Pancreas (tissue), 10 donors: ENCODE results near the gene CACNA1I. TPM values are rescaled to one million over a fixed set of nuclear protein-coding genes. Genes with fewer than 3 reads are reported as not detected.
A peak's percentile ranks its signal among the peaks of the same experiment; 100 is the strongest.

Experiments
- ATAC-seq, 4 donors: fragments of 200-7000 bp; cut with Tn5 transposase; one replicate each; pipeline versions ENCODE4 v1.8.0 to v1.9.1; 2020; ENCODE audit warnings: mild to moderate bottlenecking in 4 of 4, moderate library complexity in 4 of 4
- DNase-seq, 6 donors: peaks; one replicate each; pipeline ENCODE4 v3.0.0-alpha.2; 2020
- FAIRE-seq: peaks from 2 replicates; lab custom pipeline; 2012; peaks lifted over from hg19 to GRCh38; lab: Jason Lieb, UNC
- H3K27ac ChIP-seq, 4 donors: fragments of 200-600 bp; sonication (generic); 1 replicate in 3 of 4; 2 replicates in 1 of 4; pipeline versions ENCODE4 v1.5.0 to v1.8.0; 2020
- H3K27me3 ChIP-seq, 4 donors: fragments of 200-600 bp; one replicate each; pipeline ENCODE4 v1.8.0; 2021
- H3K36me3 ChIP-seq, 3 donors: fragments of 200-600 bp; sonication (generic) in 1 of 3; one replicate each; pipeline versions ENCODE4 v1.5.0 to v1.8.0; 2020 to 2021
- H3K4me1 ChIP-seq, 3 donors: fragments of 200-600 bp; one replicate each; pipeline ENCODE4 v1.8.0; 2021
- H3K4me3 ChIP-seq, 4 donors: fragments of 200-600 bp; sonication (generic) in 2 of 4; one replicate each; pipeline versions ENCODE4 v1.5.0 to v1.8.0; 2020 to 2021
- H3K9me3 ChIP-seq, 4 donors: fragments of 200-600 bp; one replicate each; pipeline ENCODE4 v1.8.0; 2021
- CTCF ChIP-seq, 4 donors: fragments of 200-600 bp; sonication (generic) in 3 of 4; IDR thresholded peaks; one replicate each; pipeline versions ENCODE4 v1.5.0 to v1.8.0; 2021; ENCODE audit warnings: antibody characterized with exemption in 4 of 4
- WGBS, 2 donors: extraction: QIAGEN DNeasy Blood & Tissue Kit; methylation state at CpG; one replicate each; pipeline ENCODE4 v1.1.7; 2013; 5-methylcytosine and 5-hydroxymethylcytosine counted together
- intact Hi-C, 3 donors: fragments of 100-400 bp; cut with DNase I; formaldehyde crosslinking; loops; one replicate each; pipeline versions ENCODE4 v1.11.1 to v1.14.2; 2022
- polyA plus RNA-seq, 2 donors: library from polyadenylated mRNA; stranded (reverse); fragments of 200-250 nt; gene quantifications; one replicate each; pipeline ENCODE4 v1.2.3, GENCODE V29; 2013
- total RNA-seq, 6 donors: library from RNA; stranded (reverse); fragmentation: NEBNext Ultra II Directional in 4 of 6; extraction: Animal tissue kit (Norgen Biotek cat#: 25700) in 4 of 6; gene quantifications; one replicate each; pipeline versions ENCODE4 v1.2.1 to v1.2.4, GENCODE V29; 2021 to 2023
- donor health status: healthy with polysubstance abuse.
- donor health status: DM: no; HTN: no; CAD: no; lungs with moderate emphysema.
- donor health status: DM: no; HTN: no; CAD: no.
- donor health status: control.
- donor health status: control.
- donor health status: Bipolar disorder and iron deficiency.
- donor health status: DM: yes; HTN: yes; CAD: no.
- donor health status: DM: no; HTN: no; CAD: no.
- donor health status: DM: no; HTN: no; CAD: no.
- donor health status: DM: yes; HTN: yes; CAD: no.

The CACNA1I gene
- total and polyA plus RNA-seq, 8 donors: 0.04 to 0.21 (median 0.07) TPM

DNA sequence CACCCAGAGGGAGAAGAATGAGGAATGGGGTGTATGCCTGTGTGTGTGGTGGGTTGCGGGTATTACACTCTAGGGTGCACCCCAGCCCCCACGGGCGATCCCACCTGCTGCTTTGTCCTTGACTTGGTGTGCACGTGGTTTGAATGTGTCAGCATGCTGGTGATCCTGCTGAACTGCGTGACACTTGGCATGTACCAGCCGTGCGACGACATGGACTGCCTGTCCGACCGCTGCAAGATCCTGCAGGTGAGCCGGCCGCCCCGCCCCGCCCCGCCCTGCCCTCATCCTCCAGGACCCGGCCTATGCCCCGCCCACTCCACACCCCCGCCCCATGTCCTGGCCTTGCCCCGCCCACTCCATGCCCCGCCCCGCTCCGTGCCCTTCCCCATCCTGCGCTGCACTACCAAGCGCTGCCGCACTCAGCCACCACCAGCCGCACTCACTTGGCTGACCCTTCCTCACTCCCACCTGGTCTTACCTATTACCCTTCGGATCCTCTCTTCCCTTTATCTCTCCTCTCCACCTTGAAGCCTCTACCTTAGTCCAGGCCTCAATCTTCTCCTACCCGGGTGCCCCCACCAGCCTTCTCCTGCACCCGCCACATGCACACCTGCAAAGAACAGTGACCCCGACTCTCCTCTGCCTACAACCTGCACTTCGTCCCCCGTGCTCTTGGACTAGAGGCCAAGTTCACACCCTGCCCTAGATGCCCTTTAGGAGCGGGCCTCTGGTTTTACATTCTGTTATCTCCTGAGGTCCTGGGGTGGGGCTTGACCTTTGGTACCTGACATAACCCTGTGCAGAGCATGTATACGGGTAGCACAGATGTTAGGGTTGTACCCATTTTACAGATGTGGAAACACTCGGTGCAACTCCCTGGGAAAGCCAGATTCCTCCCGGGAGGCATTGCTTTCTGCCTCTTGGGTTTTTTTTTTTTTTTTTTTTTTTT lies 27.7 kb downstream of the CACNA1I start:
- Histone ChIP-seq H3K27me3 (no peaks in the 10 kb centered on the region), H3K36me3 (no peaks in the 10 kb centered on the region), H3K4me3 (no peak overlapping the region), H3K27ac (no peak overlapping the region), H3K9me3 (no peaks in the 10 kb centered on the region), H3K4me1 (no peaks in the 10 kb centered on the region)
- peak in 1 of 4 donors; percentile 9 for TF ChIP-seq CTCF (IDR thresholded peaks at IDR 0.05)
- WGBS, 2 donors: 14 to 19% methylated on average over 31 to 36 of the region's 36 CpGs
- peak; percentile 63 to 85 (median 78) for DNase-seq
- intact Hi-C loops: no loop called here
- ATAC-seq: peak; percentile 80 to 95 (median 90)
- no peak for FAIRE-seq

GRCh38 chr22:39600491-39601179 lies 30.1 kb downstream of the CACNA1I start:
- 61 to 72% methylated on average over 18 of the region's 18 CpGs for WGBS, 2 donors
- no peak for FAIRE-seq
- no peak for TF ChIP-seq CTCF (IDR thresholded peaks at IDR 0.05)
- no peak overlapping the region for H3K4me3 ChIP-seq
- no peak for ATAC-seq
- intact Hi-C loops: no loop called here
- no peak overlapping the region for H3K27ac ChIP-seq
- H3K4me1 ChIP-seq: no peaks in the 10 kb centered on the region
- no peaks in the 10 kb centered on the region for H3K9me3 ChIP-seq
- DNase-seq: no peak
- no peaks in the 10 kb centered on the region for H3K36me3 ChIP-seq
- no peaks in the 10 kb centered on the region for H3K27me3 ChIP-seq

DNA sequence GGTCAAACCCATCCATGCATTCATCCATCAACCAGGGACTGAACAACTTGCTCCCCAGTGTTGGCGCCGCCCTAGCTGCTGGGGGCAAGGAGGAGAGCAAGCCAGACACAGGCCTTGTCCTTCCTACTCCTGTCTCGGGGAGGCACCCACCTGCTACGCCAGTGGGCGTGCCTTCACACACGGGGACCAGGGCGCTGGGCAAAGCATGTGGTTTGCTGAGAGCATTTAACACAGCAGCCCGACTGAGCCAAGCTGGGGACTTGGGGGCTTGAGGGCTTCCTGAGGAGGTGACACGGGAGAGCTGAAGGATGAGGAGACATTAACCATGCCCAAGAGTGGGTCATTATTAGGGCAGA lies 30.6 kb downstream of the CACNA1I start:
- no peak overlapping the region for H3K4me3 ChIP-seq
- FAIRE-seq: no peak
- no peaks in the 10 kb centered on the region for H3K4me1 ChIP-seq
- WGBS, 2 donors: 43 to 47% methylated on average over 9 of the region's 9 CpGs
- TF ChIP-seq CTCF (IDR thresholded peaks at IDR 0.05): no peak
- no peak for DNase-seq
- no peak for ATAC-seq
- H3K36me3 ChIP-seq: no peaks in the 10 kb centered on the region
- no peaks in the 10 kb centered on the region for H3K9me3 ChIP-seq
- no peaks in the 10 kb centered on the region for H3K27me3 ChIP-seq
- intact Hi-C loops: no loop called here
- H3K27ac ChIP-seq: no peak overlapping the region

- FAIRE-seq: no peak
- no peak overlapping the region for H3K4me3 ChIP-seq
- H3K4me1 ChIP-seq: no peaks in the 10 kb centered on the region
- H3K9me3 ChIP-seq: no peaks in the 10 kb centered on the region
- DNase-seq: no peak
- H3K27me3 ChIP-seq: no peaks in the 10 kb centered on the region
- WGBS, 2 donors: 57 to 63% methylated on average over 3 of the region's 3 CpGs
- no peak for ATAC-seq
- intact Hi-C loops: no loop called here
- no peak for TF ChIP-seq CTCF (IDR thresholded peaks at IDR 0.05)
- H3K36me3 ChIP-seq: no peaks in the 10 kb centered on the region
- no peak overlapping the region for H3K27ac ChIP-seq
These were observed 32.8 kb downstream of the CACNA1I start for GRCh38 chr22:39603345-39603744.
